Uterus (tissue), 4 donors: ENCODE data around the gene MAPRE3. TPM values are rescaled to one million over a fixed set of nuclear protein-coding genes. Genes with fewer than 3 reads are reported as not detected.

Source experiments
- DNase-seq, 2 donors: peaks; one replicate each; pipeline ENCODE4 v3.0.0-alpha.2; 2019 to 2020
- H3K27ac ChIP-seq, 2 donors: fragments of 200-600 bp; sonication (generic); 1 replicate in 1 of 2; 2 replicates in 1 of 2; pipeline ENCODE4 v1.5.1; 2016 to 2018
- H3K27me3 ChIP-seq, 2 donors: fragments of 200-600 bp; sonication (generic); one replicate each; pipeline ENCODE4 v1.5.1; 2018 to 2019; ENCODE audit warnings: control low read depth in 1 of 2
- H3K36me3 ChIP-seq, 2 donors: fragments of 200-600 bp; sonication (generic); one replicate each; pipeline ENCODE4 v1.5.1; 2019; ENCODE audit warnings: control low read depth in 1 of 2
- H3K4me1 ChIP-seq, 2 donors: fragments of 200-600 bp; sonication (generic); one replicate each; pipeline ENCODE4 v1.5.1; 2018 to 2019; ENCODE audit warnings: control low read depth in 1 of 2
- H3K4me3 ChIP-seq, 2 donors: fragments of 200-600 bp; sonication (generic); 1 replicate in 1 of 2; 2 replicates in 1 of 2; pipeline ENCODE4 v1.5.1; 2018 to 2019; ENCODE audit warnings: mild to moderate bottlenecking in 1 of 2
- H3K9me3 ChIP-seq, 2 donors: fragments of 200-600 bp; sonication (generic); one replicate each; pipeline ENCODE4 v1.5.1; 2019; ENCODE audit warnings: control low read depth in 1 of 2
- CTCF ChIP-seq, 4 experiments: fragments of 200-600 bp in 2 of 4; fragments of 450-650 bp in 2 of 4; sonication (generic) in 2 of 4; IDR thresholded peaks; one replicate each; pipeline ENCODE4 v1.5.1; 2016 to 2019; ENCODE audit warnings: antibody characterized with exemption in 4 of 4, mild to moderate bottlenecking in 2 of 4, moderate library complexity in 1 of 4
- POLR2A ChIP-seq, 2 donors: fragments of 450-650 bp; IDR thresholded peaks; one replicate each; pipeline ENCODE4 v1.6.1; 2016; ENCODE audit warnings: antibody characterized with exemption in 2 of 2, mild to moderate bottlenecking in 1 of 2, moderate library complexity in 1 of 2
- intact Hi-C: fragments of 100-400 bp; cut with DNase I; formaldehyde crosslinking; loops from one replicate; pipeline ENCODE4 v1.15.1; 2023; ENCODE audit warnings: low total_unique reads
- total RNA-seq, 4 donors: library from RNA; depleted of rRNA in 3 of 4; stranded (reverse); fragments of >200 nt in 3 of 4; gene quantifications; one replicate each; pipeline versions ENCODE4 v1.1.0 to v1.2.4, GENCODE V29; 2014 to 2023
- donor health status: DM: yes; HTN: yes; CAD: no.

MAPRE3 gene
- total RNA-seq, 4 donors from 2014 or later: 2.9 to 49.6 (median 4.9) TPM

- Histone ChIP-seq H3K4me3 (no peak overlapping the region), H3K27ac (no peak overlapping the region), H3K9me3 (no peaks in the 10 kb centered on the region), H3K27me3 (no peaks in the 10 kb centered on the region), H3K4me1 (no peaks in the 10 kb centered on the region), H3K36me3 (no peaks in the 10 kb centered on the region)
- no peak for TF ChIP-seq POLR2A (IDR thresholded peaks at IDR 0.05)
- TF ChIP-seq CTCF (IDR thresholded peaks at IDR 0.05): no peak
- intact Hi-C loops: no loop called here
- DNase-seq: no peak
These were observed 33.4 kb downstream of the MAPRE3 start for GRCh38 chr2:27003857-27004256.

GRCh38 chr2:27006602-27007415 is 36.4 kb downstream of the MAPRE3 start:
- no peaks in the 10 kb centered on the region for H3K27me3 ChIP-seq
- no peak for DNase-seq
- no peak for TF ChIP-seq POLR2A (IDR thresholded peaks at IDR 0.05)
- no peak for TF ChIP-seq CTCF (IDR thresholded peaks at IDR 0.05)
- H3K27ac ChIP-seq: no peak overlapping the region
- intact Hi-C loops: no loop called here
- H3K4me1 ChIP-seq: no peaks in the 10 kb centered on the region
- no peak overlapping the region for H3K4me3 ChIP-seq
- no peaks in the 10 kb centered on the region for H3K9me3 ChIP-seq
- no peaks in the 10 kb centered on the region for H3K36me3 ChIP-seq

- H3K36me3 ChIP-seq: no peaks in the 10 kb centered on the region
- H3K27ac ChIP-seq: no peak overlapping the region
- DNase-seq: no peak
- H3K9me3 ChIP-seq: no peaks in the 10 kb centered on the region
- H3K4me1 ChIP-seq: no peaks in the 10 kb centered on the region
- TF ChIP-seq POLR2A (IDR thresholded peaks at IDR 0.05): no peak
- no peak for TF ChIP-seq CTCF (IDR thresholded peaks at IDR 0.05)
- no peaks in the 10 kb centered on the region for H3K27me3 ChIP-seq
- H3K4me3 ChIP-seq: no peak overlapping the region
- intact Hi-C loops: no loop called here
These were observed 37.3 kb downstream of the MAPRE3 start for GRCh38 chr2:27007416-27008374.

GRCh38 chr2:27008678-27009077 is 38.2 kb downstream of the MAPRE3 start:
- Histone ChIP-seq H3K9me3 (no peaks in the 10 kb centered on the region), H3K36me3 (no peaks in the 10 kb centered on the region), H3K4me3 (no peak overlapping the region), H3K4me1 (no peaks in the 10 kb centered on the region), H3K27me3 (no peaks in the 10 kb centered on the region), H3K27ac (no peak overlapping the region)
- intact Hi-C loops: no loop called here
- TF ChIP-seq CTCF (IDR thresholded peaks at IDR 0.05): no peak
- TF ChIP-seq POLR2A (IDR thresholded peaks at IDR 0.05): no peak
- no peak for DNase-seq

GRCh38 chr2:27009083-27009482 is 38.6 kb downstream of the MAPRE3 start:
- H3K4me3 ChIP-seq: no peak overlapping the region
- TF ChIP-seq CTCF (IDR thresholded peaks at IDR 0.05): no peak
- no peak for TF ChIP-seq POLR2A (IDR thresholded peaks at IDR 0.05)
- no peaks in the 10 kb centered on the region for H3K27me3 ChIP-seq
- no peaks in the 10 kb centered on the region for H3K9me3 ChIP-seq
- intact Hi-C loops: no loop called here
- DNase-seq: no peak
- no peaks in the 10 kb centered on the region for H3K36me3 ChIP-seq
- H3K27ac ChIP-seq: no peak overlapping the region
- no peaks in the 10 kb centered on the region for H3K4me1 ChIP-seq
